ENCODE data around the gene WNT10A.

Gene WNT10A

DNA sequence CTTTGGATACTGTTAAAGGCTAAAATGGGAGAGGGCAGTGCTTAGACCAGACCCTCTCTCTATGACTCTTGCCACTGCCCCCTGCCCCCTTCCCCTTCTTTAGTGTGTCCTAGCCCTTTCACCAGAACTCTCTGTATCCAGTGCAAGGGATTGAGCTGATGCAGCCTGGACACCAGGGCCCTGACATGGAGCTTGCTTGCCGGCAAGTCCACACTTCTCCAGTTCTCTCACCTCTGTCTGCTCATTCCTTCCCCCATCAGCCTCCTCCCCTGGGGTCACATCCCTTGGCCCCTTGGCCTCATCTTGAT lies 22.6 kb upstream of the WNT10A start:
- DNase-seq: no peak

DNA sequence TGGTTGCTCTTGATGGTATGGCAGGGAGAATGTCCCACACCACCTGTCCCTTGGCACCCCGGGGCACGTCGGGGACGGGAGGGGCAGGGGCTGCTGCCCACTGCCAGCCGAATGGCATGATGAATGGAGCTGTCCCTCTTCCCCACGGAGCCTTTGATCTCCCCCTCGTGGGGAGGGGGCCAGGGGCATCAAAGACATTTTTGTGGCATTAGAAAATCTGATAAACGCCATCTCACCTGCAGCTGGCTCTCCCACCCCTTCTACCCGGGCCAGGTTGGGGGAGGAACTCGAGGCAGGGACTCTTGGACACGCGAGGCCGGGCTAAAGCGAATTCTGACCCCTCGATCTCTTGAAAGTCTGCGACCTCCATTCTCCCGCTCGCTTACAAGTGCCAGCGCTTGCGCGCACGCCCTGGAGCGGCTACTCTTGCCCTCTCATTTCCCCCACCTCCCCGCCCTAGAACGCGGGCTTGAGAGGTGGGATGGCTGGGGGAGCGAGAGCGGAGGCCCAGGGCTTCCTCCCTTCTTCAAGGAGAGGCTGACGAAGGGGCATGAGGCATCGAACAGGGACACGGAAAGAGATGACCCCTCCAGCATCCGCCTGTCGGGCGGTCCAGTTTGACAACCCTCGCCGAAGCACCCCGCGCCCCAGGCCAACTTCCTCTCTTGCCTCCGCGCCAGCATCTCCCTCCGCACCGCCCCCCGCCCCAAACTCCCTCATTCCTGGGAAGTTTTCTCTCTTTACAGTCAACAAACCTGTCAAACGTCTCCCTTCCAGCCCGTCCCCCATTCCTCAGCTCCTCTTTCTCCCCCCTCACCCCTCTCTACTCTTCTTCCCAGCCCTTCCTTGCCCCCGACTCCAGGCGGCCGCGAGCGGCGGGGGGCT lies 21.7 kb upstream of the WNT10A start:
- DNase-seq: no peak

DNA sequence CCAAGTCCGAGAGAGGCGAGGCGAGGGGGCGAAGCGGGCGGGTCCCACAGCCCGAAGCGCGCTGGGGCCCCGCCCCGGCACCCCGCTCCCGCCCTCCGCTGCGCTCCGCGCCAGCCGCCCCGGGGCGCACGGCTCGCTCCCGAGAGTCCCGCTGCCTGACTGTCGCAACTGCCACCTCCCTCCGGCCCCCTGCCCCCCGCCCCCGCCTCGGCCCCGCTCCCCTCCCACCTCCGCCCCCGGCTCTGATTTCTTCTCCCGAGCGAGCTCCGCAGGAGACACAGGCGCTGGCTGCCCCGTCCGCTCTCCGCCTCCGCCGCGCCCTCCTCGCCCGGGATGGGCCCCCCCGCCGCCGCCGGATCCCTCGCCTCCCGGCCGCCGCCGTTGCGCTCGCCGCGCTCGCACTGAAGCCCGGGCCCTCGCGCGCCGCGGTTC lies 21.1 kb upstream of the WNT10A start, which contains the start of gene WNT6:
Gene WNT6 (plus strand): TSS at position 250 of the 432 bp plus-strand sequence. CDS start 233 bp downstream, outside the sequence.
- DNase-seq: no peak

DNA sequence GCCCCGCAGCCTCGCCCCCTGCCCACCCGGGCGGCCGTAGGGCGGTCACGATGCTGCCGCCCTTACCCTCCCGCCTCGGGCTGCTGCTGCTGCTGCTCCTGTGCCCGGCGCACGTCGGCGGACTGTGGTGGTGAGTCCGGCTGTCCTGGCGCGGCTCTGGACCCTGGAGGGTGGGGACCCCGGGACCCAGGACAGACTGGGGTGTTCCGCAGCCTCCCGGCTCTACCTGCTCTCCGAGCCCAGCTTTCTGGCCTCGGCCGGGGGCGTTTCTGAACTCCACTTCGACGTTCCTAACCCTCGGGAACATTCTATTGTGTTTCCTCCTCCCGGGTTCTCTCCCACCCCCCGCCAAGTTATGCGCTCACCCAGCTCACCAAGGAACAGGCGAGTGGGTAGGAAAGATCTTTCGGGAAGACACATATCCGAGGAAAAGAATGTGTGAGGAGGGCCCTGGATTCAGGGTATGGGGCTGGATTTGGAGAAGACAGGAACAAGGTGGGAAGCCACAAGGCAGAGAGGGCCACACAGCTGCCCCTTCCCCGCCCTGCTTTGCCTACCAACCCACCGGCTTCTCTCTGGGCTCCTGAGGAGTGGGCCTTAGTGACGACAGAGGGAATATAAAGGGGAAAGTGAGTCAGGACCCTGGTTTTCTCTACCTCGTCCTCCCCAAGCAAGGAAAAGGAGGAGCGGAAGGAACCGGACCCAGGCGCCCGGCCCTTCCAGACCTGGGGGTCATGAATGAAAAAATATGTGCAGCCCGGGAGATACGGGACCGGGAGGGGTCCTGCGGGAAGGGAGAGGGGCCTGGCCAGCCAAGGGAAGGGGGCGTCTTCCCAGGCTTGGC lies 20.4 kb upstream of the WNT10A start:
- DNase-seq: no peak

DNA sequence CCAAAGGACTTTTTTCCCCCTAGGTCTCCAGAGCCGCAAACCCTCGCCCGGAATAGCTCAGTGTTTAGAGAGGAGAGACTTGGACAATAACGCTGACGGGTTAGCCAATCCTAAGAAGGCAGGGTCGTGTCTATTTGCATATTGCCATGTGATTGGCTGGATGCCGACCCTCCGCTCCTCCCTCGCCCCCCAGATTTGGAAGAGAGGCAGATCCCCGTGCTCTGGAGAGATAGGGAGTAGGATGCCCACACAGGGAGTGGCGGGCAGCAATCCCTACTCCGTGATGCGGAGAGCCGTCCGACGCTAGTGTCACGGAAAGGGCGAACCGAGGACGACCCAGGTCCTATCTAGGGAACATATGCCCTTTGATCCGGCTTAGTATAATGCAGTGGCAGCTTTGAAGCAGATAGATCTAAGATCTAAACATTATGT lies 19.7 kb upstream of the WNT10A start:
- no peak for DNase-seq

DNA sequence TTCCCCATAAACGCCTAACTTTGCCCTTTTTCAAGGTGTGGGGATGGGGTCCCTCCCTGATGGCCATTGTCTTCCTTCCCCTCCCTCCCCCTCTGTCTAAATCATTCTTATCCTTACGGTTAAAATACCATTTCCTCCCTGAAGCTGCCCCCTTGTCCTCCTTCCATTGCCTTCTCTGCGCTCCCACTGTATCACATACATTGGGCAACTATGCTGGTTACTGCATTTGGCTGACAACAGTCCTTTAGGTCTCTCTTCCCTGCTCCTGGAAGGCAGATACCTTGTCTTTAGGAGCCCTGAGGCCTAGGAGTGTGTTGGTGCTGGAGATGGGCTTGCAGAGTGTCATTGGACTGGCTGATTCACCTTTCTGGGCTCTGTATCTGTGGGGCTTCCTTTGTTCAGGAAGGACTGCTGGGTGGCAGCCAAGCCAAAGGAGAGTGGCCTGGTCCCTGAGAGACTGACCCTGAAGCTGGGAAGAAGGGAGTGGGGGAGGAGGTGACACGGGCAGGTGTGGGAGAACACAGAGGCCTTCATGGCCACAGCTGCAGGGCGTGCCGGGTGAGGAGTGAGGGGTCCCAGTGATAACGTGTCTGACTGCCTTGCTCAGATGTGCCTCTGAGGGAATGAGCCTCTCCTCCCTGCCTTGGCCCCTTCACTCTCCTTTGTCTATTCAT lies 18.9 kb upstream of the WNT10A start:
- DNase-seq: no peak

DNA sequence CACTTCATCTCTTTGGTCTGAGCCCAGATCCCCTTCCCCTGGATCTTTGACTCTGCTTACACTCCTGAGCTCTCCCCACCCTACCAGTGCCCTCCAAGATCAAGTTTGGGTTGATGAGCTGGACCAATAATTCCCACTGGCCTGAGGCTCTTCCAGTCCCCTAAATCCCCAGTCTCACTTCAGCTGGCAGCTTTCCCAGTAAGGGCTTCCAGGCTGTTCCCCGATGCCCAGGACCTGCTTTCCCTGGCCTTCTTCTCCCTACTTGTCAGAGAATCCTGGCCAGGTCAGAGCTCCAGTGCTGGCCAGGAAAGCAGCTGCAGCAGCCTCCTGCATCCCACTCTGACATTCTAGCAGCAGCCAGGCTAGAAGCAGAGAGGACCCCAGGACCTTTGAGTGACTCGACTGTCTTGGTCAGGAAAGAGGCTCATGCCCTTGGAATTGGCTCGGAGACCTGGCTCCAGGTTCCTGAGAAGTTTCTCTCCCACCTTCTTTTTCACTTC lies 17.6 kb upstream of the WNT10A start:
- no peak for DNase-seq

DNA sequence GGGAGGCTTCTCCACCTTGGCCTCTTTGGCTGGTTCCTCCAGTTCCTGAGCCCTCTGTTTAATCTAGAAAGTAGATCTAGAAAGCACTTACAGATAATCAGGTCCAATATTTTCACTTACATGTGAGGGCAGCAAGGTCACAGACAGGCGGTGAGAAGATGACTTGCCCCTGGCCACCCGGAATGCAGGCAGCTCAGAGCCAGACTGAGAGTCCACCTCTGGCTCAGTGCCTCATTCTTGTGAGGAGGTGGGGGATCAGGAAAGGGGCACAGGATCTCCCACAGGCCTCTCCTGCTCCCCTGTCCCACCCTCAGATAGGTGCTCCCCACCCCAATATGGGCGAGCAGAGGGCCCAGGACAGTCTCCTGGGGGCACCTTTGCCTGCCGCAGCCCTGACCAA lies 15.3 kb upstream of the WNT10A start:
- DNase-seq: no peak

DNA sequence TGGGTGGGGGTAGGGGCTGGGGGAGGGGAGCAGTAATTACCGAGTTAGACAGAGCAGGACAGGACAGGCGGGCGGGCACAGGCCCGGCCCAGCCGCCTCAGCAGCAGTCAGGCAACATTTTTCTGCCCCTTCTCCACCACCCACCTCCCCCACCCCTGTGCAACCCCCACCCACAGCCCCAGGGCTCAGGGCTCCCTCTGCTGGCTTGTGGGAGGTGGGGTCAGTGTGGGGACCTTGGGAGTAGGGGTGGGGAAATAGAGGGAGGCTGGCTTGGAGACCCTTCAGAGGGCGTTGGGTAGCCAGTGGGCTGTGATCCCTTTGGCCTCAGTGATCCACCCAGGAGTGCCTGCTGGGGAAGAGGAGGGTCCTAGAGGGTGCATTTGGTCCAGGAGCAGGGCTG lies 14.7 kb upstream of the WNT10A start:
- no peak for DNase-seq

DNA sequence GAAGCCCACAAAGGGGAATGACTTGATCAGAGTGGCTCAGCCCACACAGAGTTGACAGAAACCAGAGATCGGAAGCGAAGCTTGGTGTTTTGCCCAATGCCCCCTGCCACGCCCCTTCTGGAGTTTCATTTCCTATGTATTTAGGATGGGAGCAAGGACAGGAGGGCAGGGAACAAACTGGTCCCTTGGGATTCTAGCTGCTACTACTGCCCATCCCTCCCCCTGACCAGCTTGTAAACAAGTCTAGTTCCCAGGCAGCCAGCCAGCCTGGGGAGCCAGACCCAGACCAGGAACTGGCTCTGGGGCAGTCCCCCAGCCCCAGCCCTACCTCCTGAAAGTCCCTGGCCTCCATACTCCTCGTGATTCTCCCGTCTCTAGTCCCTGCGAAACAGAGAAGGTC lies 12.8 kb upstream of the WNT10A start:
- no peak for DNase-seq

DNA sequence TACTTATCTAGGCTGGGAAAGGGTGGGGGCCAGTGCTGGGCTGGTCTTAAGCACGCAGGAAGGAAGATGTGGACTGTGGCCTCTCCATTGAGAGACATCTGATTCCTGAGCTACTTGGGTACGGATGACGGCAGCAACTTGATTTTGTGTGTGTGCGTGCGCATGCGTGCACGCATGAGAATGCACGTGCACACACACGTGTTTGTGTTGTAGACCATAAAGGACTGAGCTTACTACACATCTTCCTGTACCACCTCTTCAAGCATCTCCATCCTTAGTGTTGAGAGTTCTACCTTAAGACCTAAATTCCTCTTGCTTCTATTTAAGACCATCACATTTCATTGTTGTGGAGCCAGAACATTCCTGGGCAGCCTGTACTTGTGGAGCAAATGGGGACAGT lies 11.6 kb upstream of the WNT10A start:
- no peak for DNase-seq

DNA sequence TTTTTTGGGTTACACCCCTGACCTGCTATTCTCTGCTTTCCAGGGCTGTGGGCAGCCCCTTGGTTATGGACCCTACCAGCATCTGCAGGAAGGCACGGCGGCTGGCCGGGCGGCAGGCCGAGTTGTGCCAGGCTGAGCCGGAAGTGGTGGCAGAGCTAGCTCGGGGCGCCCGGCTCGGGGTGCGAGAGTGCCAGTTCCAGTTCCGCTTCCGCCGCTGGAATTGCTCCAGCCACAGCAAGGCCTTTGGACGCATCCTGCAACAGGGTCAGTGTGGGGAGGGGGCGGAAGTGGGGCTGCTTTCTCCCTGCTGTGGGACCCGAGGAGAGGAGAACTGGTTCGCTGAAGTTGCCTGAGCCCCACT lies 9.7 kb upstream of the WNT10A start:
- DNase-seq: no peak

DNA sequence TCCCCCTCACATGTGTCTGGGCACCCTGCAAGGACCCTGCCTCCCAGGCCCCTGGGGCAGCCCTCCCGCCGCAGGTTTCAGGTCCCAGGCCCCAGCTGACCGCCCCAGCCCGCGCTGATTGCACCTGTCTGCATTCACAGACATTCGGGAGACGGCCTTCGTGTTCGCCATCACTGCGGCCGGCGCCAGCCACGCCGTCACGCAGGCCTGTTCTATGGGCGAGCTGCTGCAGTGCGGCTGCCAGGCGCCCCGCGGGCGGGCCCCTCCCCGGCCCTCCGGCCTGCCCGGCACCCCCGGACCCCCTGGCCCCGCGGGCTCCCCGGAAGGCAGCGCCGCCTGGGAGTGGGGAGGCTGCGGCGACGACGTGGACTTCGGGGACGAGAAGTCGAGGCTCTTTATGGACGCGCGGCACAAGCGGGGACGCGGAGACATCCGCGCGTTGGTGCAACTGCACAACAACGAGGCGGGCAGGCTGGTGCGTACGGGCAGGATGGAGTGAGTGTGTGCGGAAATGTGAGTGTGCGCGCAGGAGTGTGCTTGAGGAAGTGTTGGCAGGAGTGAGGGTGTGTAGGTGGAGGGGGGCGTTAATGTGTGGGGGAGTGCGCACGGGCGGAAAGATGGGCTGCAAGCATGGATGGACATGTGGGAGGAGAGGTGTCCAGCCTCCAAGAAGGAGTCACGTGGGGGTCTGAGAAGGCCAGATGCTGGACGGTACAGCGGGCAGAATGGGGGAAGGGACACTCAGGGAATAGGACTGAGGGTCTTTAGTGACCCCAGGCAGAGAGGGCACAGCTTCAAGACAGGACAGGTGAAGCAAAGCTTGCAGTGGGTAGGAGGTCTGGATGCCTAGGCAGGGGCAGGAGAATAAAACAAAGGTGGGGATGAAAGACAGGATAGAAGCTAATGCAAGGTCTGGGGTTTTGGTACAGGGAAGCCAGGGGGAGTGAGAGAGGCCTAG lies 9.0 kb upstream of the WNT10A start:
- no peak for DNase-seq

DNA sequence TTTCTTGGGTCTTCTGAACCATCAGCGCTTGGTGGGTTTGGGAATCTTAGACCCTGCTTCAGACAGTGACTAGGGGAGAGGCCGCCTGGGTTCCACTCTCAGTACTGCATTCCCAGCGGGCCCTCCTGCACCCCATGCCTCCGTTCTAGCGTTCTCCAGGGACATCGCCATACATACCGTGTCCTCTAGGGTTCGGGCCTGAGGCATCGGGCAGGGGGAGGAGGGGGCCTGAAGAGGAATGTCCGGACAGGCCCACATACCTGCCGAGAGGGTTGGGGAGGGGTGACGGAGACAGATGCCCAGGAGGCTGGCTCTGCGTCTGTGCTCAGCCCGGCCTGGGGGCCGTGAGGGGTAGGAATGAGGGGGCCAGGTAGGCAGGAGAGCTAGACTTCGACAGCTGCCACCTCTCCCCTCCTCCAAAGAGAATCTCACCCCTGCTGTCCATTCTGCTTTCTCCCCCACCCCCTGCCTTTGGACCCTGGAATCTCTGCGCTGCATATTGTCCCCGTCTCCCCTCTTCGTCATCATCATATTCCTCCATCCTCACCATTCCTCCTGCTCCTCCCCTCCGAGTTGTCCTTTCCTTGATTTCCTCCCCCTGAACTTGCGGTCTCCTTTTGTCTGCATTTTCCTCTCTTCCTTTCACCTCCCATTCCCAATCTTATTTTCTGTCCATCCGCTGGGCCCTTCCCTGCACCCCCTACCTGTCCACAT lies 7.8 kb upstream of the WNT10A start:
- no peak for DNase-seq

DNA sequence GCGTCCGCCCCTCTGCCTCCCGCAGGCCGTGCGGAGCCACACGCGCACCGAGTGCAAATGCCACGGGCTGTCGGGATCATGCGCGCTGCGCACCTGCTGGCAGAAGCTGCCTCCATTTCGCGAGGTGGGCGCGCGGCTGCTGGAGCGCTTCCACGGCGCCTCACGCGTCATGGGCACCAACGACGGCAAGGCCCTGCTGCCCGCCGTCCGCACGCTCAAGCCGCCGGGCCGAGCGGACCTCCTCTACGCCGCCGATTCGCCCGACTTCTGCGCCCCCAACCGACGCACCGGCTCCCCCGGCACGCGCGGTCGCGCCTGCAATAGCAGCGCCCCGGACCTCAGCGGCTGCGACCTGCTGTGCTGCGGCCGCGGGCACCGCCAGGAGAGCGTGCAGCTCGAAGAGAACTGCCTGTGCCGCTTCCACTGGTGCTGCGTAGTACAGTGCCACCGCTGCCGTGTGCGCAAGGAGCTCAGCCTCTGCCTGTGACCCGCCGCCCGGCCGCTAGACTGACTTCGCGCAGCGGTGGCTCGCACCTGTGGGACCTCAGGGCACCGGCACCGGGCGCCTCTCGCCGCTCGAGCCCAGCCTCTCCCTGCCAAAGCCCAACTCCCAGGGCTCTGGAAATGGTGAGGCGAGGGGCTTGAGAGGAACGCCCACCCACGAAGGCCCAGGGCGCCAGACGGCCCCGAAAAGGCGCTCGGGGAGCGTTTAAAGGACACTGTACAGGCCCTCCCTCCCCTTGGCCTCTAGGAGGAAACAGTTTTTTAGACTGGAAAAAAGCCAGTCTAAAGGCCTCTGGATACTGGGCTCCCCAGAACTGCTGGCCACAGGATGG lies 7.1 kb upstream of the WNT10A start:
- DNase-seq: no peak

DNA sequence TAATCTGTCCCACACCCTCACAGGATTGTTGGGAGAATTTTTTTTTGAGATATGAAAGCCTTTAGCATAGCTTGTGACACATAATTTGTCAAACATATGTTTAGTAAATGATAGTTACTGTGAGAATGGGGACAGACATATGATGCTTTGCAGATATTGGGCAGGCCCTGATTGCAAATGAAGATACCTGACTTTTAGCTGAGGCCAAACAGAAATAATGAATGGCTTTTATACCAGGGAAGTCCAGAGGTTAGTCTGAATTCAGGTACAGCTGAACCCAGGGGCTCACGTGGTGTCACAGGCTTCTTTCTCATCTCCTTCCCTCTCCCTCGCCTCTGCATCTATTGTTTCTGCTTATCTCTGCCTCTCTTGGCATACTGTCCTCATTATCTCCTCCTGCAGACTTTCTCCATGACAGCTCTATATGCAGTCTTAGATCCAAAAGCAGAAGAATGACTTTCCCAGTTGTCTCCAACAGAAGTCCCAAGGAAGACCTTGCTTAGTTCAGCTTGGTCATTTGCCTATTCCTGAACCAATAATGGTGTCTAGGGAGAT lies 4.9 kb upstream of the WNT10A start:
- DNase-seq: no peak

DNA sequence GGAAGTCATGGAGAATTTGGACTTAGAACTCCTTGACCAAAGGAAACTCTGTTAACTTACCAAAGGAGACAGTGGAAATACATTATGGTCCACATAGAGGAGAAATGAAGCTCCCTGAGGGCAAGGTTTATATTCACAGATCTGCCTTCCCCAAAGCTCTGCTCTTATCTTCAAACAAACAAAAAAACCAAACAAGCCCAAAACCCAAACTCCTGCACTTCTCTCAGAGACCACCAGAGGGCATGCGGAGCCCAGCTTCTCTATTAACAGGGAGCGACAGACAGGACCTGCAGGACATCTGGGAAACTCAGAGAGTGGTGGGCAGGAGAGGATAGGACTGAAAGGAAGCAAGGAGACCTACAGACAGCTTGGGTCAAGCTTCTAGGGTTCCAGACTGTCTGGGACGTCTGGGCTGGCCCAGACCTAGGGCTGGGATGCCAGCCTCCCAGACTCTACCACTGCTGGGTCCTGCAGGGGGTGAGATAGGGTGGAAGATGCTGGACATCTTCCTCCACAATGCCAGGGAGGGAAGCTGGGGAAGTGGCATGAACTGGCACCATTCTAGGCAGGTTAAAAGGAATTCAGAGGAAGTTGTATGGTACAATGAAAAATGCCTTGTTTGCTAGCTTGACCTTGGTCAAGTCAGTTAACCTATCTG lies 4.0 kb upstream of the WNT10A start:
- DNase-seq: peak; percentile 87

DNA sequence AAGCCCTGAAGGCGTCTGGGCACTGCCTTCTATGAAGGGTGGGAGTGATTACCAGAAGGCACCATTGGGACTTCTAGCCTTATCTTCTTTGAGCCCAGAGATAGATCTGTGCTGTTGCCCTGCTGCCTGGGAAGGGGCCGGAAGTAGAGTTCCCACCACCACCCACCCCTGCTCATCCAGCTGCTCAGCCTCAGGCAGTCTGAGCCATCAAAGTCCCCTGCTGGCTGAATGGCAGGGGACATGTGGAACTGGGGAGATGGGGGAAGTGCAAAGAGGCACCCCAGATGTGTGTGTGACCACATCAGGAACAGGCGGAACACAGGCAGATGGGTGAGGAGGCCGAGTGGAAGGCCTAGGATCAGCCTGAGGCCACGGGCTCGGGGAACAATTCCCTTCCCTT lies 3.3 kb upstream of the WNT10A start:
- DNase-seq: no peak

DNA sequence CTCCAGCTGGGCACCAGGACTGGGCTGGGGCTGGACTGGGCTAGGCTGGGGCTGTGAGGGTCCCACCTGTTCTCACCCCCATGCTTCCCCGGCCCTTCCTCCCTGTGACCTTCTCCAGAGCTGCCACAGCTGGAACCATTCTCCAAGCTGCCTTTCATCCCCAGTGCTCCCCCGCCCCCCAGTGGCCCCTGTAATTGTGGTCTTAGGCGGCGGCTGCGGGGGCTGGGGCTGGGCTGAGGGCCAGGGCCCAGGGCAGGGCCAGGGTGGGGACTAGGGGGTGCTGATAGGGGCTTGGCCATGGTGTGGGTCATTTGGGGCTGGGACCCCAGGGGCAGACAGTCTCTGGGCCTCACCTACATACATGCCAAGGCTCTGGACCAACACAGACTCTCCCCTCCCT lies 2.8 kb upstream of the WNT10A start:
- DNase-seq: no peak

DNA sequence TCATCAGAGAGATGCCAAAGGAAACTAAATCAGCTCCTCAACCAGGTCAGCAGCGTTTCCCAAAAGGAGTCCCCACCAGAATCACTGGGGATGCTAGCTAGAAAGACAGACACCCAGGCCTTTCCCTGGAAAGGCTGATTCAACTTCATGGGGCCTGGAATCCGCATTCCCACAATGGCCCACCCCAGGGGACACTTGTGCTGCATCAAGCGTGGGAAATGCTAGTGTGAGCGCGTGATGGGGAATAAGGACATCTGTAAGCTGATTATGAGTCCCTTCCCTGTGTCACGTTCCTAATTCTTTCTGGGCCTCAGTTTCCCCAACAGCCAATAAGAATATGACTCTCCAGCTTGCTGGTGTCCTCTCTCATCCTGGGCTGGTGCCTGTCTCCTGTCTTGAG lies 2.2 kb upstream of the WNT10A start:
- no peak for DNase-seq

Measured in CD4-positive, alpha-beta T cell treated with Interleukin-17A for 1 hour (primary cell).